H7 (cell line): Measurements from ENCODE around the gene CEP72. TPM values are rescaled to one million over a fixed set of nuclear protein-coding genes. Genes with fewer than 3 reads are reported as not detected.
A peak's percentile ranks its signal among the peaks of the same experiment; 100 is the strongest.

Source experiments
- DNase-seq: peaks from one replicate; pipeline ENCODE4 v3.0.0; 2012
- H3K27me3 ChIP-seq: 2 replicates; pipeline ENCODE4 v1.6.0; 2011; ENCODE audit warnings: mild to moderate bottlenecking, low read length; ENCODE audit not compliant: control insufficient read depth, insufficient read depth
- H3K36me3 ChIP-seq: replicated peaks from 2 replicates; pipeline ENCODE4 v1.5.1; 2011; ENCODE audit warnings: low read length; ENCODE audit not compliant: control insufficient read depth, insufficient read depth
- H3K4me3 ChIP-seq: 2 replicates; pipeline ENCODE4 v1.5.1; 2011; ENCODE audit warnings: low read depth, mild to moderate bottlenecking, control low read depth, low read length, moderate library complexity; ENCODE audit not compliant: insufficient read depth
- total RNA-seq: library from RNA; depleted of rRNA; stranded (reverse); fragments of >200 nt; shearing (Covaris generic); gene quantifications from 2 replicates; pipeline ENCODE4 v1.2.3, GENCODE V29; 2014

Gene CEP72
- total RNA-seq, 1 experiment from 2014 or later = 12.6 TPM

- Histone ChIP-seq H3K27me3 (no peaks in the 10 kb centered on the region), H3K4me3 (no peak overlapping the region)
These were observed 52.8 kb downstream of the CEP72 start for GRCh38 chr5:664994-665360.

GRCh38 chr5:665541-665955 is 53.4 kb downstream of the CEP72 start:
- DNase-seq = peak; percentile 96
- no peaks in the 10 kb centered on the region for H3K27me3 ChIP-seq
- H3K36me3 ChIP-seq = peaks cover 2% of the 10 kb centered on the region
- no peak overlapping the region for H3K4me3 ChIP-seq

More at GRCh38 chr5:664994-665360, 52.8 kb downstream of the CEP72 start:
- DNase-seq = no peak
- peaks cover 5% of the 10 kb centered on the region for H3K36me3 ChIP-seq

DNA sequence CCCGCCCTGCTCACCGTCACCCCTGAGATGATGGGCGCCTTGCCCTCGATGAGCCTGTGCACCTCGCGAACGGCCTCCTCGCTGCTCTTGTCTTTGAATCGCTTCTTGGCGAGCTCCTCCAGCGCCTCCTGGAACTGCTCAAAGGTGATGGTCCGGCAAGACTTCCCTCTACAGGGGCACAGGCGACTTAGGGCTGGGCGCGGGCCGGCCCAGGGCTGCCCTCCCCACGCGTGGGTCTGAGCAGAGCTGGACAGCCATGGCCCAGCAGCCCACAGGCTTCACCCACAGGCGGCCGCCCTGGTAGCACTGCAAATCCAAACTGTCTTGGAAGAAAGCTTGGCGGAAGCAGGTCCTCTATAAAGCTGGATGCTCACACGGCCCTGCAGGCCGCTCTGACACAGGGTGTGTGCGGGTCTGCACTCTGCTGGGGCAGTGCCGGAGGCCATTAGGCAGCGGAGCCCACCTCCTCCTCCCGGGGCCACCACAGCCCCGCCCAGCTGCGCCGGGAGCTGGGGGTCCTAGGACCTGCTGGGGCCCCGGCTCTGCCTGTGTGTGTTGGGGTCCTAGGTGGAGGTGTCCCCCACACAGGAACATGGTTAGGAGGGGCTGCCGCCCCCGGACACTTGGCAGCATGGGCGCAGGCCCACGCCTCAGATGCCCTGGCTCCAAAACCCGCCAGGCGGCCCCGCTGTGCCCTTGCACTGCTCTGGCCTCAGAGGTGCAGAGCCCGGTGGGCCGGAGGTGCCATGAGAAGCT is 54.0 kb downstream of the CEP72 start:
- DNase-seq = no peak
- H3K27me3 ChIP-seq = no peaks in the 10 kb centered on the region

GRCh38 chr5:666816-667498 is 54.8 kb downstream of the CEP72 start:
- H3K27me3 ChIP-seq = no peaks in the 10 kb centered on the region
- H3K4me3 ChIP-seq = no peak overlapping the region
- peaks cover 2% of the 10 kb centered on the region for H3K36me3 ChIP-seq
- DNase-seq = no peak

More for the DNA sequence above, 54.0 kb downstream of the CEP72 start:
- Histone ChIP-seq H3K4me3 (no peak overlapping the region), H3K36me3 (peaks cover 2% of the 10 kb centered on the region)

- H3K4me3 ChIP-seq = no peak overlapping the region
- DNase-seq = no peak
- peaks cover 2% of the 10 kb centered on the region for H3K36me3 ChIP-seq
- no peaks in the 10 kb centered on the region for H3K27me3 ChIP-seq
These were observed 56.3 kb downstream of the CEP72 start for GRCh38 chr5:668283-668995.

DNA sequence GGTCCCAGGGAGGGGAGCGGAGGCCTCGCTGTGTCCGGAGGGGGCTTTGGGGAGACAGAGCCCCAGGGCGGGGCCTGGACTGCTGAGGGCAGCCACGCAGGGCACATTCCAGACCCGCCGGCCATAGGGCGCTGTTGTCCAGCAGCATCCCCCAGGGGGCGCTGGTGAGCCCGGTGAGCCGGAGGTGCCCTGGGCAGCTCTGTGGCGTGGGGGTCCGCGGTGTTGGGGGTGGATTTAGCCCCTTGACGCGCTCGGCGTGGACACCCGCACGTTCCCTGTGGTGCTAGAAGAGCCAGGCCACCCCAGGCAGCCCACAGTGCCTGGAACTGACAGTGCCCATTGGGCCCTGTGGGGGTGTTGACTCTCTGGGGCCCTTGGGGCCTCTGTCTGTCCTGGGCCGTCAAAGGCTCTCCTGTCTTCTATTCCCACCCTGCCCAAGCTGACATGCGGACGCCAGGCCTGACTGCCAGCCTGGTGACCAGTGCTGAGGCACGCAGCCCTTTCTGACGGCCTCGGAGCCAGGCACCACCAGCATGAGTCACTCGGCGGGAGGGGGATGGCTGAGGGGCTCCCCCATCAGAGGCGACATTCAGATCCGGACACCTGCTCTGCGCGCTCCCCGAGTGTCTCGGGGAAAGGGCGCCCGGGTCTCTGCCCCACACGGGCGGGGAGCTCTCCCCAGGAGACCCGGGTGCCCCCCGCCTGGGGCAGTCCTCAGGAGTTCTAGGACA is 57.1 kb downstream of the CEP72 start:
- H3K4me3 ChIP-seq = no peak overlapping the region
- H3K36me3 ChIP-seq = peaks cover 2% of the 10 kb centered on the region
- H3K27me3 ChIP-seq = no peaks in the 10 kb centered on the region
- DNase-seq = peak; percentile 93

DNA sequence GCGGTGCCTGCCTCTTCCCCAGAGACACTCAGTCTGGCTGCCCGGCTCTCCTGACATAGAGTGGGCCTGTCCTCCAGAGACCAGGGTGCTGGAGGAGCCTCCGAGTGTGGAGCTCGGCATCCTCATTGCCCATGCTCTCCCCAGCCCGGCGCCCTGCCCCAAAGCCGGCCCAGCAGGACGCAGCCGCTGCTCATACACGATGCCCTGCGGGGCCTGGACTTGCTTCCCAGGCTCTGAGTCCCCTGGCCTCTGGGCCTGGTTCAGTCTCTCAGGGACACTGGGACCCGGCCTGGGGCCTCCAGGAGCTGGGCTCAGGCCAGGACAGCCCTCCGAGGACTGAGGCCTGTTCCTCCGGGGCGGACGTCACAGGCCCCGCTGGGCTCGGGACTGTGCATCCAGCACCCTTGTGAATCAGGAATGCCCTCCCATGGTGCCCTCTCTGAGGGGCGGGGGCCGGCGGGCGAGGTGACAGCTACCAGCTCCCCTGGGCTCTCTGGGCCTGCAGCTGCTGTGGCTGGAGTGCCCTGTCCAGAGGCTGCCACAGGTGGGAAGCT is 57.8 kb downstream of the CEP72 start:
- Histone ChIP-seq H3K4me3 (no peak overlapping the region), H3K36me3 (peaks cover 2% of the 10 kb centered on the region), H3K27me3 (no peaks in the 10 kb centered on the region)
- DNase-seq = peak; percentile 60

DNA sequence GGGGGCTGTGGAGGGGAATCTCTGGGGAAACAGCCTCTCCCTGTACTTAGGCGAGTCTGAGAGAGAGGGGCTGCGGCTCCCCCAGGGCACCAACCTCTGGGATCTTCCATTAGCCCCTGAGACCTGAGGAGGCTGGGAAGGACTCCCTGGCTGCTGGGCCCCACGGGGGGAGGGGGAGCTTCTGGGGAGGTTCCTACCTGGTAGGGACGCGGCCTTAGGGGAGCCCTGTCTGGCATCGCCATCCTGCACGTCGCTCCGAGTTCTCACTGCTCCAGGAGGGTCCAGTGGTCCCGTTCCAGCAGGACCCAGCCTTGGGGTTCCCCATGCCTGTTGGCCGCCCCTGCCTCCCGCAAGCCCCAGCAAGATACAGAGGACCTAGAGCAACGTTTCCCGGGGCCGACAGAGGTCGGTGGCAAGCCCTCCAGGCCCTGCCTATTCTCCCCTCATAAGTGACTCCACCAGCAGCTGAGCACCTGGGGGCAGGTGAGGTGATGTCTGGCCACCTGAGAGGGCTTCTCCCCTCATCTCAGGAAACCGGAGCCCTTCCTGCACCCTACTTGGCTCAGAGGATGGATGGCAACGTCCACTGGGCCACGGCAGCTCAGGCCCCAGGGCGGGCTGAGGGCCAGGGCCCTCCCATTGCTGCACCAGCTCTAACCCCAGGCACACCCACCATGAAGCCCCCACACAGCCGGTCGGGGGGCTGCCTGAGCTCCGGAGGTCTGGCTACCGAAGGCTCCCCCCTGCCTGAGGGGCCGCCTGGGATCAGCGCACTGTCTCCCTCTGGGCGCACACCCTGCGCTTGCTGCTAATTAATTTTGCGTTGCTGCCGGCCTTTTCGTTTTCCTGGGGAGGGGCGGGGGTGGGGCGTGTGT is 58.5 kb downstream of the CEP72 start:
- Histone ChIP-seq H3K27me3 (no peaks in the 10 kb centered on the region), H3K4me3 (no peak overlapping the region), H3K36me3 (peaks cover 2% of the 10 kb centered on the region)
- peak; percentile 69 for DNase-seq

GRCh38 chr5:671459-672328 is 59.6 kb downstream of the CEP72 start:
- Histone ChIP-seq H3K4me3 (no peak overlapping the region), H3K27me3 (no peaks in the 10 kb centered on the region), H3K36me3 (peaks cover 2% of the 10 kb centered on the region)
- peak; percentile 95 for DNase-seq

- peak; percentile 90 for DNase-seq
- no peaks in the 10 kb centered on the region for H3K36me3 ChIP-seq
- H3K27me3 ChIP-seq = no peaks in the 10 kb centered on the region
- H3K4me3 ChIP-seq = no peak overlapping the region
These were observed 60.4 kb downstream of the CEP72 start for GRCh38 chr5:672329-673160.

- no peak overlapping the region for H3K4me3 ChIP-seq
- H3K27me3 ChIP-seq = no peaks in the 10 kb centered on the region
- DNase-seq = peak; percentile 70
- no peaks in the 10 kb centered on the region for H3K36me3 ChIP-seq
These were observed 61.2 kb downstream of the CEP72 start for GRCh38 chr5:673161-673830.
